GM23338 (cell line): ENCODE measurements around the gene CATSPERZ. TPM values are rescaled to one million over a fixed set of nuclear protein-coding genes. Genes with fewer than 3 reads are reported as not detected.

Experiments
- ATAC-seq: fragments of 200-7000 bp; cut with Tn5 transposase; 3 replicates; pipeline ENCODE4 v1.9.1; 2020
- DNase-seq: peaks from one replicate; pipeline ENCODE4 v3.0.0-alpha.2; 2015; ENCODE audit warnings: low spot score
- H2AFZ ChIP-seq: fragments of 200-600 bp; sonication (generic); 2 replicates; pipeline ENCODE4 v1.8.0; 2016; ENCODE audit warnings: antibody characterized with exemption, mild to moderate bottlenecking, moderate library complexity
- H3F3A ChIP-seq: fragments of 200-600 bp; sonication (generic); replicated peaks from 2 replicates; pipeline ENCODE4 v1.8.0; 2017; ENCODE audit warnings: antibody characterized with exemption, mixed run types, low read depth
- H3K27ac ChIP-seq: fragments of 200-600 bp; sonication (generic); 2 replicates; pipeline ENCODE4 v1.6.1; 2016; ENCODE audit warnings: low read depth
- H3K27me3 ChIP-seq: fragments of 200-600 bp; sonication (generic); 2 replicates; pipeline ENCODE4 v1.8.0; 2016; ENCODE audit warnings: mild to moderate bottlenecking, mixed run types, moderate library complexity; ENCODE audit not compliant: insufficient read depth
- H3K36me3 ChIP-seq: fragments of 200-600 bp; sonication (generic); 2 replicates; pipeline ENCODE4 v1.8.0; 2016; ENCODE audit warnings: mild to moderate bottlenecking; ENCODE audit not compliant: insufficient read depth
- H3K4me1 ChIP-seq: fragments of 200-600 bp; sonication (generic); 2 replicates; pipeline ENCODE4 v1.8.0; 2016; ENCODE audit warnings: mild to moderate bottlenecking, moderate library complexity; ENCODE audit not compliant: insufficient read depth
- H3K4me2 ChIP-seq: fragments of 200-600 bp; sonication (generic); 2 replicates; pipeline ENCODE4 v1.7.1; 2017; ENCODE audit warnings: mixed run types
- H3K4me3 ChIP-seq: fragments of 200-600 bp; sonication (generic); 2 replicates; pipeline ENCODE4 v1.6.1; 2016; ENCODE audit warnings: mixed run types
- H3K79me2 ChIP-seq: fragments of 200-600 bp; sonication (generic); replicated peaks from 2 replicates; pipeline ENCODE4 v1.8.0; 2017; ENCODE audit warnings: mild to moderate bottlenecking; ENCODE audit not compliant: insufficient read depth
- H3K9me2 ChIP-seq: fragments of 200-600 bp; sonication (generic); 2 replicates; pipeline ENCODE4 v1.8.0; 2017; ENCODE audit not compliant: insufficient read depth
- H4K20me1 ChIP-seq: fragments of 200-600 bp; sonication (generic); replicated peaks from 2 replicates; pipeline ENCODE4 v1.8.0; 2017; ENCODE audit warnings: mild to moderate bottlenecking; ENCODE audit not compliant: insufficient read depth
- H3K27ac Mint-ChIP-seq: 2 replicates; pipeline ENCODE4 v1.8.0; 2020; ENCODE audit warnings: inconsistent platforms, mild to moderate bottlenecking, moderate library complexity, mixed read lengths
- H3K27me3 Mint-ChIP-seq: 3 replicates; pipeline ENCODE4 v1.8.0; 2022; ENCODE audit warnings: low read depth, mild to moderate bottlenecking, moderate library complexity, mixed read lengths, inconsistent platforms; ENCODE audit not compliant: insufficient read depth, poor library complexity
- H3K36me3 Mint-ChIP-seq: 3 replicates; pipeline ENCODE4 v1.8.0; 2021; ENCODE audit warnings: low read depth, mild to moderate bottlenecking, inconsistent platforms, moderate library complexity, mixed read lengths
- H3K4me1 Mint-ChIP-seq: 3 replicates; pipeline ENCODE4 v1.8.0; 2020; ENCODE audit warnings: mild to moderate bottlenecking, inconsistent platforms, mixed read lengths
- H3K4me3 Mint-ChIP-seq: 3 replicates; pipeline ENCODE4 v1.8.0; 2021; ENCODE audit warnings: moderate library complexity, mild to moderate bottlenecking, inconsistent platforms, mixed read lengths
- H3K9me3 Mint-ChIP-seq: 3 replicates; pipeline ENCODE4 v1.8.0; 2020; ENCODE audit warnings: moderate library complexity, mild to moderate bottlenecking, inconsistent platforms, mixed read lengths
- CREB1 ChIP-seq: fragments of 250-450 bp; sonication (Bioruptor Pico); IDR thresholded peaks from 2 replicates; pipeline ENCODE4 v1.5.0; 2020; ENCODE audit warnings: low read depth, mild to moderate bottlenecking, moderate library complexity
- CTCF ChIP-seq, 2 experiments: fragments of 200-600 bp in 1 of 2; sonication (generic) in 1 of 2; conservative IDR thresholded peaks; 2 replicates each; pipeline versions ENCODE4 v1.5.1 to v1.6.1; 2016 to 2017; ENCODE audit warnings: antibody characterized with exemption in 2 of 2, low read depth in 2 of 2, mild to moderate bottlenecking in 2 of 2, moderate library complexity in 1 of 2
- ETS1 ChIP-seq: IDR thresholded peaks from 2 replicates; pipeline ENCODE4 v1.6.1; 2016; ENCODE audit warnings: antibody characterized with exemption
- EZH2 ChIP-seq: fragments of 200-600 bp; sonication (generic); IDR thresholded peaks from one replicate; pipeline ENCODE4 v1.8.0; 2017; ENCODE audit warnings: antibody characterized with exemption, mild to moderate bottlenecking, low read depth; ENCODE audit not compliant: unreplicated experiment
- EZH2phosphoT487 ChIP-seq: fragments of 200-600 bp; sonication (generic); IDR thresholded peaks from one replicate; pipeline ENCODE4 v1.8.1; 2018; ENCODE audit warnings: antibody characterized with exemption; ENCODE audit not compliant: unreplicated experiment
- JUNB ChIP-seq: IDR thresholded peaks from one replicate; pipeline ENCODE4 v1.6.1; 2016; ENCODE audit warnings: antibody characterized with exemption; ENCODE audit not compliant: unreplicated experiment
- NANOG ChIP-seq: IDR thresholded peaks from 2 replicates; pipeline ENCODE4 v1.6.1; 2016; ENCODE audit warnings: antibody characterized with exemption, borderline replicate concordance
- POLR2AphosphoS5 ChIP-seq: IDR thresholded peaks from 2 replicates; pipeline ENCODE4 v1.6.1; 2016; ENCODE audit warnings: antibody characterized with exemption, low read depth
- REST ChIP-seq: IDR thresholded peaks from one replicate; pipeline ENCODE4 v1.6.1; 2018; ENCODE audit warnings: antibody characterized with exemption; ENCODE audit not compliant: unreplicated experiment
- STAT1 ChIP-seq: IDR thresholded peaks from one replicate; pipeline ENCODE4 v1.6.1; 2016; ENCODE audit warnings: antibody characterized with exemption; ENCODE audit not compliant: unreplicated experiment
- ZNF114 ChIP-seq: fragments of 250-450 bp; sonication (Bioruptor Pico); IDR thresholded peaks from 2 replicates; pipeline ENCODE4 v1.5.0; 2020; ENCODE audit warnings: mild to moderate bottlenecking, moderate library complexity
- ZNF331 ChIP-seq: fragments of 250-450 bp; sonication (Bioruptor Pico); IDR thresholded peaks from 2 replicates; pipeline ENCODE4 v1.5.0; 2020; ENCODE audit warnings: low read depth, mild to moderate bottlenecking, moderate library complexity
- ZNF462 ChIP-seq: fragments of 250-450 bp; sonication (Bioruptor Pico); IDR thresholded peaks from 2 replicates; pipeline ENCODE4 v1.5.0; 2020; ENCODE audit warnings: mild to moderate bottlenecking, moderate library complexity
- polyA plus RNA-seq: library from polyadenylated mRNA; unstranded; fragments of >200 nt; fragmentation: Nextera tagmentation; extraction: Ambion mirVana; gene quantifications from 2 replicates; pipeline ENCODE4 v1.2.1, GENCODE V29; 2016
- total RNA-seq: library from RNA; depleted of rRNA; stranded (reverse); fragments of >200 nt; shearing (Covaris generic); gene quantifications from 2 replicates; pipeline ENCODE4 v1.2.3, GENCODE V29; 2014

Gene CATSPERZ
- total and polyA plus RNA-seq, 2 experiments from 2014 or later = 0.99 TPM; not detected in 1

GRCh38 chr11:64295760-64296159 is 4.4 kb upstream of the CATSPERZ start:
- H3K27ac Mint-ChIP-seq = no peak overlapping the region
- no peak overlapping the region for H3K4me3 ChIP-seq
- no peak overlapping the region for H2AFZ ChIP-seq
- DNase-seq (no peak), ATAC-seq (no peak)
- H3K79me2 ChIP-seq = no peaks in the 10 kb centered on the region
- no peaks in the 10 kb centered on the region; the same call in 2 of the 3 replicates for H3K36me3 Mint-ChIP-seq
- no peaks in the 10 kb centered on the region; the same call in 1 of the 3 replicates for H3K9me3 Mint-ChIP-seq
- H3K4me1 ChIP-seq = peaks cover 7% of the 10 kb centered on the region; the same call in 1 of the 2 replicates
- peaks cover 14% of the 10 kb centered on the region for H3K4me1 Mint-ChIP-seq
- peaks cover 22% of the 10 kb centered on the region for H3F3A ChIP-seq
- H3K4me2 ChIP-seq = no peak overlapping the region
- peaks cover 100% of the 10 kb centered on the region for H3K27me3 ChIP-seq
- no peak overlapping the region for H3K4me3 Mint-ChIP-seq
- no peak overlapping the region for H3K27ac ChIP-seq
- H4K20me1 ChIP-seq = peaks cover 16% of the 10 kb centered on the region
- TF ChIP-seq CTCF (conservative IDR thresholded peaks at IDR 0.05; ENCODE audit: low read depth in 2 of 2) = no peak
- no peak for TF ChIP-seq ZNF462 (CRISPR knock-in tag)
- no peak for TF ChIP-seq STAT1
- no peak for TF ChIP-seq JUNB
- no peak for TF ChIP-seq ZNF331 (CRISPR knock-in tag)
- TF ChIP-seq CREB1 (CRISPR knock-in tag) = no peak
- TF ChIP-seq POLR2AphosphoS5 = no peak
- no peak for TF ChIP-seq NANOG
- TF ChIP-seq REST = no peak
- no peak for TF ChIP-seq ETS1
- no peak for TF ChIP-seq ZNF114 (CRISPR knock-in tag)
- TF ChIP-seq EZH2phosphoT487 = no peak
- TF ChIP-seq EZH2 = no peak
- H3K27me3 Mint-ChIP-seq = peaks cover 93% of the 10 kb centered on the region
- H3K36me3 ChIP-seq = no peaks in the 10 kb centered on the region
- H3K9me2 ChIP-seq = no peaks in the 10 kb centered on the region
